H9 (cell line): ENCODE data around the gene NQO1. TPM values are rescaled to one million over a fixed set of nuclear protein-coding genes. Genes with fewer than 3 reads are reported as not detected.

Experiments used
- DNase-seq: peaks from one replicate; pipeline ENCODE4 v3.0.0-alpha.2; 2017
- H2AFZ ChIP-seq: one replicate; pipeline ENCODE4 v1.6.1; 2013; ENCODE audit warnings: mild to moderate bottlenecking, low read length, control low read depth, moderate library complexity
- H2AK5ac ChIP-seq: 2 replicates; pipeline ENCODE4 v1.6.1; 2013; ENCODE audit warnings: low read length, control low read depth, mixed read lengths; ENCODE audit not compliant: insufficient read length
- H2BK120ac ChIP-seq: one replicate; pipeline ENCODE4 v1.6.1; 2013; ENCODE audit warnings: low read depth, mild to moderate bottlenecking, low read length, control low read depth, inconsistent platforms; ENCODE audit not compliant: poor library complexity, severe bottlenecking
- H2BK12ac ChIP-seq: 2 replicates; pipeline ENCODE4 v1.6.1; 2013; ENCODE audit warnings: low read length, control low read depth, mixed read lengths, low read depth; ENCODE audit not compliant: insufficient read length
- H2BK15ac ChIP-seq: 2 replicates; pipeline ENCODE4 v1.6.1; 2013; ENCODE audit warnings: low read depth, low read length, control low read depth
- H2BK20ac ChIP-seq: one replicate; pipeline ENCODE4 v1.6.1; 2013; ENCODE audit warnings: low read depth, mild to moderate bottlenecking, low read length, control low read depth, inconsistent platforms; ENCODE audit not compliant: poor library complexity, severe bottlenecking
- H2BK5ac ChIP-seq: 2 replicates; pipeline ENCODE4 v1.6.1; 2013; ENCODE audit warnings: low read length, control low read depth, mixed read lengths; ENCODE audit not compliant: insufficient read length
- H3K14ac ChIP-seq: 2 replicates; pipeline ENCODE4 v1.6.1; 2013; ENCODE audit warnings: low read length, control low read depth; ENCODE audit not compliant: insufficient read depth
- H3K18ac ChIP-seq: 2 replicates; pipeline ENCODE4 v1.6.1; 2013; ENCODE audit warnings: low read depth, mild to moderate bottlenecking, mixed read lengths, low read length, control low read depth; ENCODE audit not compliant: insufficient read length
- H3K23ac ChIP-seq: 2 replicates; pipeline ENCODE4 v1.6.1; 2013; ENCODE audit warnings: low read length, control low read depth, mixed read lengths, low read depth; ENCODE audit not compliant: insufficient read length
- H3K23me2 ChIP-seq: 2 replicates; pipeline ENCODE4 v1.6.1; 2013; ENCODE audit warnings: low read depth, mild to moderate bottlenecking, mixed read lengths, low read length, control low read depth; ENCODE audit not compliant: insufficient read length, poor library complexity, severe bottlenecking
- H3K27ac ChIP-seq: 2 replicates; pipeline ENCODE4 v1.5.1; 2013; ENCODE audit warnings: low read length, control low read depth, mixed read lengths, low read depth; ENCODE audit not compliant: insufficient read length
- H3K27me3 ChIP-seq: 2 replicates; pipeline ENCODE4 v1.6.1; 2013; ENCODE audit warnings: low read length, control low read depth, inconsistent platforms; ENCODE audit not compliant: insufficient read depth
- H3K4ac ChIP-seq: 2 replicates; pipeline ENCODE4 v1.6.1; 2013; ENCODE audit warnings: low read depth, mild to moderate bottlenecking, control low read depth, inconsistent platforms, low read length, moderate library complexity
- H3K4me1 ChIP-seq: 2 replicates; pipeline ENCODE4 v1.6.1; 2013; ENCODE audit warnings: low read length, control low read depth, inconsistent platforms; ENCODE audit not compliant: insufficient read depth
- H3K4me2 ChIP-seq: 2 replicates; pipeline ENCODE4 v1.6.1; 2013; ENCODE audit warnings: low read length, control low read depth, mixed read lengths; ENCODE audit not compliant: insufficient read length, insufficient read depth
- H3K56ac ChIP-seq: 2 replicates; pipeline ENCODE4 v1.6.1; 2013; ENCODE audit warnings: low read depth, mild to moderate bottlenecking, mixed read lengths, low read length, control low read depth; ENCODE audit not compliant: insufficient read length
- H3K79me1 ChIP-seq: 2 replicates; pipeline ENCODE4 v1.6.1; 2013; ENCODE audit warnings: low read depth, mild to moderate bottlenecking, moderate library complexity, low read length, control low read depth, inconsistent platforms; ENCODE audit not compliant: insufficient read depth, poor library complexity, severe bottlenecking
- H3K79me2 ChIP-seq: 2 replicates; pipeline ENCODE4 v1.6.1; 2013; ENCODE audit warnings: low read length, control low read depth, inconsistent platforms; ENCODE audit not compliant: insufficient read depth
- H3K9ac ChIP-seq: 2 replicates; pipeline ENCODE4 v1.6.1; 2013; ENCODE audit warnings: low read length, control low read depth, mixed read lengths; ENCODE audit not compliant: insufficient read length; ENCODE audit errors: extremely low read depth
- H3K9me3 ChIP-seq: one replicate; pipeline ENCODE4 v1.6.1; 2013; ENCODE audit warnings: low read depth, low read length, inconsistent platforms; ENCODE audit not compliant: control insufficient read depth
- H3T11ph ChIP-seq: one replicate; pipeline ENCODE4 v1.6.1; 2013; ENCODE audit warnings: mild to moderate bottlenecking, low read length, control low read depth, inconsistent platforms
- H4K20me1 ChIP-seq: one replicate; pipeline ENCODE4 v1.6.1; 2013; ENCODE audit not compliant: control insufficient read depth, insufficient read length, insufficient read depth
- H4K5ac ChIP-seq: 2 replicates; pipeline ENCODE4 v1.6.1; 2013; ENCODE audit warnings: low read depth, mild to moderate bottlenecking, mixed read lengths, low read length, control low read depth; ENCODE audit not compliant: insufficient read length
- H4K8ac ChIP-seq: replicated peaks from 2 replicates; pipeline ENCODE4 v1.6.1; 2013; ENCODE audit warnings: low read length, control low read depth, mixed read lengths, low read depth; ENCODE audit not compliant: insufficient read length
- H4K91ac ChIP-seq: 2 replicates; pipeline ENCODE4 v1.6.1; 2013; ENCODE audit warnings: low read depth, mild to moderate bottlenecking, moderate library complexity, mixed read lengths, low read length, control low read depth; ENCODE audit not compliant: insufficient read length
- H3K27ac Mint-ChIP-seq, 3 experiments: 2 replicates in 2 of 3; 3 replicates in 1 of 3; pipeline ENCODE4 v1.8.0; 2020 to 2021; ENCODE audit warnings: mixed read lengths in 3 of 3, mild to moderate bottlenecking in 1 of 3, moderate library complexity in 1 of 3
- H3K27me3 Mint-ChIP-seq: 2 replicates; pipeline ENCODE4 v1.8.0; 2021; ENCODE audit warnings: low read depth, mild to moderate bottlenecking, moderate library complexity, mixed read lengths
- H3K36me3 Mint-ChIP-seq, 3 experiments: 2 replicates in 2 of 3; 3 replicates in 1 of 3; pipeline ENCODE4 v1.8.0; 2020 to 2021; ENCODE audit warnings: low read depth in 3 of 3, mixed read lengths in 3 of 3; ENCODE audit not compliant: insufficient read depth in 1 of 3
- H3K4me1 Mint-ChIP-seq, 2 experiments: 2 replicates each; pipeline ENCODE4 v1.8.0; 2020; ENCODE audit warnings: mixed read lengths in 2 of 2
- H3K4me3 Mint-ChIP-seq, 2 experiments: 2 replicates in 1 of 2; 3 replicates in 1 of 2; pipeline ENCODE4 v1.8.0; 2020 to 2021; ENCODE audit warnings: mild to moderate bottlenecking in 2 of 2, mixed read lengths in 2 of 2, moderate library complexity in 1 of 2
- H3K9me3 Mint-ChIP-seq, 2 experiments: 2 replicates in 1 of 2; 3 replicates in 1 of 2; pipeline ENCODE4 v1.8.0; 2020; ENCODE audit warnings: mild to moderate bottlenecking in 2 of 2, mixed read lengths in 2 of 2, moderate library complexity in 1 of 2
- WGBS: extraction: QIAGEN DNeasy Blood & Tissue Kit; methylation state at CpG from one replicate; pipeline ENCODE4 v1.1.7; 2013; ENCODE audit warnings: missing lambda C conversion rate, low lambda C conversion rate, mixed read lengths; ENCODE audit not compliant: insufficient read length; ENCODE audit errors: extremely low coverage; 5-methylcytosine and 5-hydroxymethylcytosine counted together
- total RNA-seq: library from RNA; stranded (reverse); gene quantifications from 2 replicates; pipeline ENCODE4 v1.2.1, GENCODE V29; 2021
- TF ChIP-seq, protein P1 (sequence below): fragments of 200-600 bp; sonication (generic); conservative IDR thresholded peaks from 3 replicates; pipeline ENCODE4 v1.8.0; 2021; ENCODE audit warnings: antibody characterized with exemption, mild to moderate bottlenecking

NQO1 gene
- total RNA-seq, 1 experiment from 2014 or later: 64.6 TPM

DNA sequence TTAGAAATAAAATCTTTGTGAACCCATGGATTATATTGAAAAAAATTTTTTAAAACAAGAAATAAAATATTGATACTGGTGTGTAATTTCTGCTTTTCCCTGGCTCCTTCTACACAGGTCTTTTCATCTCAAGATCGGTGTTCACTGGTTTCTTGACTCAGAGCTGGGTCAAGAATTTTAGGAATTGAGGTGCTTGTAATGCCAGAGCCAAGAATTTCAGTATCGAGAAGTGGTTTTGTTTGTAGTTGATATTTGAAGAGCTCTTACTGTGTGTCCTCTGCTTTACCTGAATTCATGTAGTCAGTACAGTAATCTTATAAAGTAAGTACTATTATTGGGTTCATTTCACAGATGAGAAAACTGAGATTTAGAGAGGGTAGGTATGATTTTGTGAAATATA, 43.0 kb upstream of the NQO1 start:
- H3K56ac ChIP-seq: no peak overlapping the region
- peaks cover 7% of the 10 kb centered on the region; the same call in 1 of the 2 replicates for H3K79me2 ChIP-seq
- no peak overlapping the region for H4K91ac ChIP-seq
- no peak overlapping the region for H3K27ac Mint-ChIP-seq
- H2BK5ac ChIP-seq: no peak overlapping the region
- H2BK120ac ChIP-seq: no peak overlapping the region
- H3K23me2 ChIP-seq: no peaks in the 10 kb centered on the region
- no peak overlapping the region for H3K27ac ChIP-seq
- H3K36me3 Mint-ChIP-seq: peaks cover 0 to 2% (median 2%) of the 10 kb centered on the region in 3 experiments; a peak in 4 of 7 replicates
- no peak overlapping the region for H2BK20ac ChIP-seq
- no peak overlapping the region for H3K4me2 ChIP-seq
- peaks cover 6 to 8% of the 10 kb centered on the region in 2 experiments; a peak in 3 of 4 replicates for H3K4me1 Mint-ChIP-seq
- TF ChIP-seq, protein P1, sequence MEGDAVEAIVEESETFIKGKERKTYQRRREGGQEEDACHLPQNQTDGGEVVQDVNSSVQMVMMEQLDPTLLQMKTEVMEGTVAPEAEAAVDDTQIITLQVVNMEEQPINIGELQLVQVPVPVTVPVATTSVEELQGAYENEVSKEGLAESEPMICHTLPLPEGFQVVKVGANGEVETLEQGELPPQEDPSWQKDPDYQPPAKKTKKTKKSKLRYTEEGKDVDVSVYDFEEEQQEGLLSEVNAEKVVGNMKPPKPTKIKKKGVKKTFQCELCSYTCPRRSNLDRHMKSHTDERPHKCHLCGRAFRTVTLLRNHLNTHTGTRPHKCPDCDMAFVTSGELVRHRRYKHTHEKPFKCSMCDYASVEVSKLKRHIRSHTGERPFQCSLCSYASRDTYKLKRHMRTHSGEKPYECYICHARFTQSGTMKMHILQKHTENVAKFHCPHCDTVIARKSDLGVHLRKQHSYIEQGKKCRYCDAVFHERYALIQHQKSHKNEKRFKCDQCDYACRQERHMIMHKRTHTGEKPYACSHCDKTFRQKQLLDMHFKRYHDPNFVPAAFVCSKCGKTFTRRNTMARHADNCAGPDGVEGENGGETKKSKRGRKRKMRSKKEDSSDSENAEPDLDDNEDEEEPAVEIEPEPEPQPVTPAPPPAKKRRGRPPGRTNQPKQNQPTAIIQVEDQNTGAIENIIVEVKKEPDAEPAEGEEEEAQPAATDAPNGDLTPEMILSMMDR: no peak
- H3K4ac ChIP-seq: no peak overlapping the region
- H4K8ac ChIP-seq: no peak overlapping the region
- H4K5ac ChIP-seq: no peak overlapping the region
- H2AK5ac ChIP-seq: no peak overlapping the region
- WGBS: no CpG with 5 or more reads among the region's 2 CpGs
- no peaks in the 10 kb centered on the region for H3K27me3 ChIP-seq
- no peak overlapping the region for H3K23ac ChIP-seq
- H3K9me3 ChIP-seq: no peaks in the 10 kb centered on the region
- H3K9ac ChIP-seq: no peak overlapping the region
- no peak overlapping the region for H2BK12ac ChIP-seq
- no peaks in the 10 kb centered on the region for H3K4me1 ChIP-seq
- H4K20me1 ChIP-seq: no peaks in the 10 kb centered on the region
- H2AFZ ChIP-seq: no peak overlapping the region
- H3K9me3 Mint-ChIP-seq: peaks cover 0 to 3% of the 10 kb centered on the region in 2 experiments; a peak in 2 of 5 replicates
- no peak overlapping the region for H3K18ac ChIP-seq
- no peak overlapping the region for H3T11ph ChIP-seq
- H3K14ac ChIP-seq: no peak overlapping the region
- DNase-seq: no peak
- no peaks in the 10 kb centered on the region for H3K27me3 Mint-ChIP-seq
- no peak overlapping the region for H2BK15ac ChIP-seq
- H3K79me1 ChIP-seq: peaks cover 4% of the 10 kb centered on the region
- H3K4me3 Mint-ChIP-seq: no peak overlapping the region
